Gastroesophageal sphincter (tissue), 4 donors: Measurements from ENCODE around the gene CTNND2. TPM values are rescaled to one million over a fixed set of nuclear protein-coding genes. Genes with fewer than 3 reads are reported as not detected.

Experiments
- ATAC-seq: fragments of 150-250 bp; one replicate; pipeline ENCODE4 v1.9.1; 2016; ENCODE audit warnings: mild to moderate bottlenecking, moderate library complexity
- H3K27ac ChIP-seq, 4 donors: fragments of 200-600 bp; sonication (generic) in 3 of 4; 1 replicate in 3 of 4; 2 replicates in 1 of 4; pipeline ENCODE4 v1.5.1; 2016 to 2019
- H3K27me3 ChIP-seq: fragments of 200-600 bp; sonication (generic); one replicate; pipeline ENCODE4 v1.5.1; 2019
- H3K36me3 ChIP-seq, 2 donors: fragments of 200-600 bp; sonication (generic); one replicate each; pipeline ENCODE4 v1.5.1; 2019; ENCODE audit warnings: control low read depth in 1 of 2
- H3K4me1 ChIP-seq, 3 donors: fragments of 200-600 bp; sonication (generic); 1 replicate in 2 of 3; 2 replicates in 1 of 3; pipeline ENCODE4 v1.5.1; 2016 to 2019; ENCODE audit warnings: control low read depth in 2 of 3
- H3K4me3 ChIP-seq, 2 donors: fragments of 200-600 bp; sonication (generic); one replicate each; pipeline ENCODE4 v1.5.1; 2019; ENCODE audit warnings: mild to moderate bottlenecking in 1 of 2, moderate library complexity in 1 of 2
- H3K9me3 ChIP-seq, 3 donors: fragments of 200-600 bp; sonication (generic); one replicate each; pipeline ENCODE4 v1.5.1; 2017 to 2019; ENCODE audit warnings: control low read depth in 2 of 3
- CTCF ChIP-seq, 4 experiments: fragments of 200-600 bp in 2 of 4; fragments of 450-650 bp in 2 of 4; sonication (generic) in 1 of 4; IDR thresholded peaks; one replicate each; pipeline ENCODE4 v1.5.1; 2017 to 2019; ENCODE audit warnings: antibody characterized with exemption in 4 of 4, mild to moderate bottlenecking in 2 of 4, moderate library complexity in 2 of 4
- EP300 ChIP-seq: sonication (generic); formaldehyde crosslinking; IDR thresholded peaks from one replicate; pipeline ENCODE4 v1.6.1; 2017; ENCODE audit warnings: antibody characterized with exemption, mild to moderate bottlenecking
- POLR2A ChIP-seq, 2 donors: fragments of 450-650 bp; IDR thresholded peaks; one replicate each; pipeline ENCODE4 v1.6.1; 2017; ENCODE audit warnings: antibody characterized with exemption in 2 of 2, mild to moderate bottlenecking in 2 of 2, moderate library complexity in 1 of 2
- POLR2AphosphoS5 ChIP-seq: sonication (generic); formaldehyde crosslinking; IDR thresholded peaks from one replicate; pipeline ENCODE4 v1.6.1; 2017; ENCODE audit warnings: antibody characterized with exemption
- WGBS, 2 donors: methylation state at CpG; one replicate each; pipeline ENCODE4 v1.1.5; 2018; ENCODE audit warnings: low coverage in 1 of 2; 5-methylcytosine and 5-hydroxymethylcytosine counted together
- total RNA-seq, 4 donors: library from RNA; depleted of rRNA; stranded (reverse); fragments of >200 nt; gene quantifications; one replicate each; pipeline ENCODE4 v1.1.0, GENCODE V29; 2016

CTNND2 gene
- total RNA-seq, 4 donors from 2014 or later: 0.40 to 3.1 (median 1.9) TPM

DNA sequence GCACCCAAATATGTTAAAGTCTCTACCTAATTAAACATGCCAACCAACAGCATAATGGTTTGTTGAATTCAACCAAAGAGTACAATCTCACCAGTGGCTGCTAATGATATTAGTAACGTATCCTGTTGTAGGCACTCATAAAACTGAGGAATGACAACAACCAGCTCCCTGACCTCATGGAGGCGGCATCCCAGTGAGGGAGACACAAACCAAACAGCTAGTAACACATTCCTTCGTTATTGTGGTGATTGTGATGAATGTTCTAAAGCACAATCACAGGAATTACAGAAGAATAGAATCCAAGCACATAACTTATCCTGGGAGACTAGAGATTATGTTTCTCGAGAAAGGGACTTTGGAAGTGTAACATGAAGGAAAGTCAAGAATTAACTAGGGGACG lies 224.6 kb downstream of the CTNND2 start:
- Histone ChIP-seq H3K4me3 (no peak overlapping the region), H3K27ac (no peak overlapping the region), H3K9me3 (no peaks in the 10 kb centered on the region), H3K36me3 (no peaks in the 10 kb centered on the region), H3K27me3 (peaks cover 7% of the 10 kb centered on the region), H3K4me1 (no peaks in the 10 kb centered on the region)
- TF ChIP-seq POLR2A (IDR thresholded peaks at IDR 0.05): no peak
- no peak for TF ChIP-seq CTCF (IDR thresholded peaks at IDR 0.05)
- no peak for ATAC-seq
- WGBS, 2 donors: 56 to 70% methylated on average over 5 of the region's 5 CpGs

- H3K27ac ChIP-seq: no peak overlapping the region
- H3K4me3 ChIP-seq: no peak overlapping the region
- TF ChIP-seq POLR2AphosphoS5 (no peak), EP300 (no peak)
- peaks cover 7% of the 10 kb centered on the region for H3K27me3 ChIP-seq
- H3K4me1 ChIP-seq: no peaks in the 10 kb centered on the region
- WGBS, 2 donors: 88 to 90% methylated on average over 2 of the region's 2 CpGs
- H3K36me3 ChIP-seq: no peaks in the 10 kb centered on the region
- ATAC-seq: no peak
- H3K9me3 ChIP-seq: no peaks in the 10 kb centered on the region
Observed at GRCh38 chr5:11675184-11675583, 229.1 kb downstream of the CTNND2 start.

DNA sequence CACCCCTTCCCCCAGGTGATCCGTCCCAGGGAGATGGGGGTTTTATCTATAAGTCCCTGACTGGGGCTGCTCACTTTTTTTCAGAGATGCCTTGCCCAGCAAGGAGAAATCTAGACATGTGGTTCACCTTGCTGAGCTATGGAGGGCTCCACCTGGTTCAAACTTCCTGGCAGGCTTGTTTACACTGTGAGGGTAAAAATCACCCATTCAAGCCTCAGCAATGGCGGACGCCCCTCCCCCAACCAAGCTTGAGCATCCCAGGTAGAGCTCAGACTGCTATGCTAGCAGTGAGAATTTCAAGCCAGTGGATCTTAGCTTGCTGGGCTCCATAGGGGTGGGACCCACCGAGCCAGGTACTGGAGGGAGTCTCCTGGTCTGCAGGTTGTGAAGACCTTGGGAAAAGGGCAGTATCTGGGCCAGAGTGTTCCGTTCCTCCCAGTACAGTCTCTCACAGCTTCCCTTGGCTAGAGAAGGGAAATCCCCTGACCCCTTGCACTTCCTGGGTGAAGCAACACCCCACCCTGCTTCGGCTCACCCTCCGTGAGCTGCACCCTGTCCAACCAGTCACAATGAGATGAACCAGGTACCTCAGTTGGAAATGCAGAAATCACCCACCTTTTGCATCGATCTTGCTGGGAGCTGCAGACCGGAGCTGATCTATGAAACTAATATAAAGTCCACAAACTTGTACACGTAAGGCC lies 231.7 kb downstream of the CTNND2 start:
- H3K27ac ChIP-seq: no peak overlapping the region
- peaks cover 0 to 7% (median 0%) of the 10 kb centered on the region in 3 donors for H3K9me3 ChIP-seq
- no peak overlapping the region for H3K4me3 ChIP-seq
- 67 to 79% methylated on average over 5 to 9 of the region's 10 CpGs for WGBS, 2 donors
- ATAC-seq: no peak
- H3K27me3 ChIP-seq: peaks cover 7% of the 10 kb centered on the region
- H3K4me1 ChIP-seq: no peaks in the 10 kb centered on the region
- TF ChIP-seq CTCF (IDR thresholded peaks at IDR 0.05) (no peak), EP300 (no peak), POLR2AphosphoS5 (no peak), POLR2A (IDR thresholded peaks at IDR 0.05) (no peak)
- H3K36me3 ChIP-seq: no peaks in the 10 kb centered on the region

GRCh38 chr5:11658376-11658775 lies 245.9 kb downstream of the CTNND2 start:
- H3K4me1 ChIP-seq: no peaks in the 10 kb centered on the region
- TF ChIP-seq POLR2AphosphoS5 (no peak), POLR2A (IDR thresholded peaks at IDR 0.05) (no peak)
- no peaks in the 10 kb centered on the region for H3K27me3 ChIP-seq
- H3K27ac ChIP-seq: no peak overlapping the region
- H3K9me3 ChIP-seq: no peaks in the 10 kb centered on the region
- H3K4me3 ChIP-seq: no peak overlapping the region
- 30 to 40% methylated on average over 5 of the region's 5 CpGs for WGBS, 2 donors
- no peaks in the 10 kb centered on the region for H3K36me3 ChIP-seq
- no peak for ATAC-seq

DNA sequence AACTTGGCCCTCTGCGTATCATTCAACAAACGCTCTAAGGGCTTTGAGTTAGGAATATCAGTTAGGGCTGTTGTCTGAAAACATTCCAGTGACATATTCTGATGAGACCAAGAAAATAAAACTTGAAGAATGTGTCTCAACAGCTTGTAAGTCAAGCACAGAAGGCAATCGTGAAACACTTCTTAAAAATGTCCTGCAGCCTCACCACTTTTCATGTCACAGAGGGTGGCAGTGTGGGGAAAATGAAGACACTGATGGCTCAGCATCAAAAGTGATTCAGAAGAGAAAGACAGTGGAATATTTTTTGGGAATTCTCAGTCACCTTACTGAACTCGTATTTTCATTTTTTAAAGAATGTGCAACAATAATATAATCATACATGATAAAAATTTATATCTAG lies 247.3 kb downstream of the CTNND2 start:
- H3K9me3 ChIP-seq: no peaks in the 10 kb centered on the region
- H3K27ac ChIP-seq: no peak overlapping the region
- H3K27me3 ChIP-seq: no peaks in the 10 kb centered on the region
- no peaks in the 10 kb centered on the region for H3K36me3 ChIP-seq
- no peak overlapping the region for H3K4me3 ChIP-seq
- H3K4me1 ChIP-seq: no peaks in the 10 kb centered on the region
- TF ChIP-seq POLR2AphosphoS5 (no peak), EP300 (no peak), CTCF (IDR thresholded peaks at IDR 0.05) (no peak), POLR2A (IDR thresholded peaks at IDR 0.05) (no peak)
- ATAC-seq: no peak
- WGBS, 2 donors: 76 to 83% methylated on average over 4 of the region's 4 CpGs

GRCh38 chr5:11655681-11656080 lies 248.6 kb downstream of the CTNND2 start:
- no peak for TF ChIP-seq POLR2A (IDR thresholded peaks at IDR 0.05)
- TF ChIP-seq EP300: no peak
- TF ChIP-seq CTCF (IDR thresholded peaks at IDR 0.05): no peak
- no peak for TF ChIP-seq POLR2AphosphoS5
- Histone ChIP-seq H3K36me3 (no peaks in the 10 kb centered on the region), H3K9me3 (peaks cover 0 to 12% (median 0%) of the 10 kb centered on the region in 3 donors), H3K4me3 (no peak overlapping the region), H3K27me3 (no peaks in the 10 kb centered on the region), H3K4me1 (no peaks in the 10 kb centered on the region), H3K27ac (no peak overlapping the region)
- no peak for ATAC-seq
- 76 to 93% methylated on average over 4 of the region's 4 CpGs for WGBS, 2 donors
